ENCODE results near the gene PRAF2. TPM values are rescaled to one million over a fixed set of nuclear protein-coding genes. Genes with fewer than 3 reads are reported as not detected.
A peak's percentile ranks its signal among the peaks of the same experiment; 100 is the strongest.

Gene PRAF2
- total RNA-seq, 4 donors from 2014 or later, result 4.5 to 6.6 (median 4.7) TPM

DNA sequence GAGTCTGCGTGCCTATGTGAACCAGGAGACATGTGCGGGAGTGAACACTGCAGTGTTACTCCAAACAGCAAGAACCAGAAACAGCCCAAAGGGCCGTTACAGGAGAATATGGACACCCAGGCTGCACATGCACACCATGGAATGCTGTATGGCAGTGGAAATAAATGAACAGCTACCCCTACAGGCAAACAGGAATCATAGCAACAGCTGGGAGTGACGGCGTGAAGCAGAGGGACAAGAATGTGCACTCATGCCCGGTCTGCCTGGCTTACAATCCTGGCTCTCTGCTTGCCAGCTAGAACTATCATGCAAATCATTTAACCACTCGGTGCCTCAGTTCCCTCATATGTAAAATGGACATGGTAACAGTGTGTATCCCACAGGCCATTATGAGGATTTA, 33.1 kb upstream of the PRAF2 start:
- intact Hi-C loops (cut with DNase I; ENCODE audit: low total_unique reads) (loop anchor here (10.0 kb wide), 1 partner anchor 212 kb away; the partner anchor contains the start of genes PQBP1 and TIMM17B), in situ Hi-C loops (cut with MboI; ENCODE audit: low sequenced_read_pairs in 4 of 4) (no loop called here)
- TF ChIP-seq POLR2A (IDR thresholded peaks at IDR 0.05), result no peak
- TF ChIP-seq CTCF (IDR thresholded peaks at IDR 0.05 in 4 of 5, conservative IDR thresholded peaks at IDR 0.05 in 1 of 5), result peak in 2 of 5 experiments; percentile 16 to 34
- peaks cover 0 to 4% of the 10 kb centered on the region in 2 donors for H3K36me3 ChIP-seq
- no peak overlapping the region for H3K27ac ChIP-seq
- DNase-seq (peak in 1 of 2 donors; percentile 18), ATAC-seq (peak in 1 of 2 donors; percentile 81)
- H3K4me3 ChIP-seq, result no peak overlapping the region
- no peaks in the 10 kb centered on the region for H3K9me3 ChIP-seq
- no peaks in the 10 kb centered on the region for H3K4me1 ChIP-seq
- H3K27me3 ChIP-seq, result no peaks in the 10 kb centered on the region

DNA sequence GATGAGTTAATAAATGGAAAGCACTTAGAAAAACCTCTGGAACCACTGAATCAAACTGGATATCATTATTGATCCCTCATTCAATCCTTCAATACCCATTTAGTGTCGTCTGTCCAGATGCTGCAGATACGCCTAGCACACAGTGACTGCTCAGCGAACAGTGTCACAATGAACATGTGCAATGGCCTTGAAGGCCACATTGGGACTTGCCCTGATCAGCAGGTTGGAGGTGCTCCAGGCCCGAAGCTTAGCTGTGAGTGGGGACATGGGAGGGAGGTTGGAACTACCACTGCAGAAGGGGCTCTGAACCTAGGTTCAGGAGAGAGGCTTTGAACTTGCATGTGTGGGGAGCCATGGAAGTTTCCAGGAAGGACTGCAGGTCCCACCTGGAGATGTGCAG, 32.5 kb upstream of the PRAF2 start:
- in situ Hi-C loops (cut with MboI; ENCODE audit: low sequenced_read_pairs in 4 of 4), result no loop called here
- TF ChIP-seq POLR2A (IDR thresholded peaks at IDR 0.05) (no peak), CTCF (IDR thresholded peaks at IDR 0.05 in 4 of 5, conservative IDR thresholded peaks at IDR 0.05 in 1 of 5) (no peak)
- no peaks in the 10 kb centered on the region for H3K9me3 ChIP-seq
- intact Hi-C loops (cut with DNase I; ENCODE audit: low total_unique reads), result loop anchor here (10.0 kb wide), 1 partner anchor 211 kb away; the partner anchor contains the start of genes PQBP1 and TIMM17B
- no peak for ATAC-seq
- no peaks in the 10 kb centered on the region for H3K4me1 ChIP-seq
- DNase-seq, result no peak
- H3K27me3 ChIP-seq, result no peaks in the 10 kb centered on the region
- H3K4me3 ChIP-seq, result no peak overlapping the region
- H3K27ac ChIP-seq, result no peak overlapping the region
- H3K36me3 ChIP-seq, result no peaks in the 10 kb centered on the region

DNA sequence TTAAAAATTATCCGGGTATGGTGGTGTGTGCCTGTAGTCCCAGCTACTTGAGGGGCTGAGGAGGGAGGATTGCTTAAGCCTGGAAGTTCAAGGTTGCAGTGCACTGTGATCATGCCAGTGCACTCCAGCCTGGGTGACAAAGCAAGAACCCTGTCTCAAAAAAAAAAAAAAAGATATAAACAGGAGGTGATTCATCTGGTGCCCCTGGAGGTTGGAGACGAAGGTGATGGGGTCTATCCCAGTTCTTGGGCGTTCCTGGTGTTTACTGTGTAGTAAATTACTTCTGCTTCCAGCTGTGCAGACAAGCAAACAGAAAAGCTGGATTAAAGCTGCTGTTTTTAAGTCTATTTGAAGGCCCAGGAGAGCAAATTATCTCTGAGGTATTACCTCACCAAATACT, 29.8 kb upstream of the PRAF2 start:
- TF ChIP-seq CTCF (IDR thresholded peaks at IDR 0.05 in 4 of 5, conservative IDR thresholded peaks at IDR 0.05 in 1 of 5) (no peak), POLR2A (IDR thresholded peaks at IDR 0.05) (no peak)
- Histone ChIP-seq H3K36me3 (no peaks in the 10 kb centered on the region), H3K27me3 (no peaks in the 10 kb centered on the region), H3K9me3 (no peaks in the 10 kb centered on the region), H3K27ac (no peak overlapping the region), H3K4me3 (no peak overlapping the region), H3K4me1 (no peaks in the 10 kb centered on the region)
- intact Hi-C loops (cut with DNase I; ENCODE audit: low total_unique reads) (loop anchor here (10.0 kb wide), 1 partner anchor 209 kb away; the partner anchor contains the start of genes PQBP1 and TIMM17B), in situ Hi-C loops (cut with MboI; ENCODE audit: low sequenced_read_pairs in 4 of 4) (no loop called here)
- no peak for ATAC-seq
- DNase-seq, result no peak

DNA sequence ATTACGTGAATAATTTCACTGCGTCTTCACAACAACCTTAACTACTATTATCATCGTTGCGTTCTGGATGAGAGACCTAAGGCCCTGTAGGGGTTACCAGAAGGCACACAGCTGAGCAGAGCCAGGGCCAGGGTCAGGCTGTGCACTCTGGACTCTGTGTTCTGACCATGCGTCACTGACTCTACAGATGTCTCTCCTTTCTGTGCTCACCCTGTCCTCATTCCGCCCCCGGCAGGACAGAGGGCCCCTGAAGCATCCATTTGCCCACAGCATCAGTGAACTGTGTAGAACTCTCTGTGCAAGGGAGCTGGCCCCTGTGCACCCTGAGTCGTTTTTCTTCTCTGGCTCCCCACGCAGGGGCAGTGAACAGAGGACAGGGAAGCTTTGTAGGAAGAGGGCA, 28.4 kb upstream of the PRAF2 start:
- TF ChIP-seq CTCF (IDR thresholded peaks at IDR 0.05 in 4 of 5, conservative IDR thresholded peaks at IDR 0.05 in 1 of 5) (no peak), POLR2A (IDR thresholded peaks at IDR 0.05) (no peak)

GRCh38 chrX:49101629-49101984, 27.8 kb upstream of the PRAF2 start:
- no peaks in the 10 kb centered on the region for H3K36me3 ChIP-seq
- ATAC-seq (no peak), DNase-seq (peak in 1 of 2 donors; percentile 12)
- intact Hi-C loops (cut with DNase I; ENCODE audit: low total_unique reads) (loop anchor here (1.0 to 10.0 kb wide), 4 partner anchors 21 to 207 kb away; partner anchors contain the start of genes GPKOW, PQBP1, TFE3 and TIMM17B), in situ Hi-C loops (cut with MboI; ENCODE audit: low sequenced_read_pairs in 4 of 4) (no loop called here)
- peak overlapping the region; percentile 70 to 89 (median 86) for H3K27ac ChIP-seq
- no peaks in the 10 kb centered on the region for H3K27me3 ChIP-seq
- TF ChIP-seq CTCF (IDR thresholded peaks at IDR 0.05 in 4 of 5, conservative IDR thresholded peaks at IDR 0.05 in 1 of 5), result no peak
- no peak for TF ChIP-seq POLR2A (IDR thresholded peaks at IDR 0.05)
- peak overlapping the region; percentile 62 to 78 (median 68) for H3K4me3 ChIP-seq
- H3K4me1 ChIP-seq, result no peaks in the 10 kb centered on the region
- no peaks in the 10 kb centered on the region for H3K9me3 ChIP-seq

More for the DNA sequence above, 28.4 kb upstream of the PRAF2 start:
- DNase-seq (no peak), ATAC-seq (no peak)
- in situ Hi-C loops (cut with MboI; ENCODE audit: low sequenced_read_pairs in 4 of 4) (no loop called here), intact Hi-C loops (cut with DNase I; ENCODE audit: low total_unique reads) (loop anchor here (10.0 kb wide), 1 partner anchor 207 kb away; the partner anchor contains the start of genes PQBP1 and TIMM17B)
- Histone ChIP-seq H3K36me3 (no peaks in the 10 kb centered on the region), H3K4me1 (no peaks in the 10 kb centered on the region), H3K4me3 (no peak overlapping the region), H3K27ac (no peak overlapping the region), H3K9me3 (no peaks in the 10 kb centered on the region), H3K27me3 (no peaks in the 10 kb centered on the region)

All from gastrocnemius medialis (tissue), 4 donors.